ENCODE data around the gene GSTM1.

GSTM1 gene

GRCh38 chr1:109687641-109688499, at the start of gene GSTM1:
TSS of gene GSTM1 (plus strand) at chr1:109687817. CDS start at chr1:109687874, 57 bp downstream.
- DNase-seq: no peak

DNA sequence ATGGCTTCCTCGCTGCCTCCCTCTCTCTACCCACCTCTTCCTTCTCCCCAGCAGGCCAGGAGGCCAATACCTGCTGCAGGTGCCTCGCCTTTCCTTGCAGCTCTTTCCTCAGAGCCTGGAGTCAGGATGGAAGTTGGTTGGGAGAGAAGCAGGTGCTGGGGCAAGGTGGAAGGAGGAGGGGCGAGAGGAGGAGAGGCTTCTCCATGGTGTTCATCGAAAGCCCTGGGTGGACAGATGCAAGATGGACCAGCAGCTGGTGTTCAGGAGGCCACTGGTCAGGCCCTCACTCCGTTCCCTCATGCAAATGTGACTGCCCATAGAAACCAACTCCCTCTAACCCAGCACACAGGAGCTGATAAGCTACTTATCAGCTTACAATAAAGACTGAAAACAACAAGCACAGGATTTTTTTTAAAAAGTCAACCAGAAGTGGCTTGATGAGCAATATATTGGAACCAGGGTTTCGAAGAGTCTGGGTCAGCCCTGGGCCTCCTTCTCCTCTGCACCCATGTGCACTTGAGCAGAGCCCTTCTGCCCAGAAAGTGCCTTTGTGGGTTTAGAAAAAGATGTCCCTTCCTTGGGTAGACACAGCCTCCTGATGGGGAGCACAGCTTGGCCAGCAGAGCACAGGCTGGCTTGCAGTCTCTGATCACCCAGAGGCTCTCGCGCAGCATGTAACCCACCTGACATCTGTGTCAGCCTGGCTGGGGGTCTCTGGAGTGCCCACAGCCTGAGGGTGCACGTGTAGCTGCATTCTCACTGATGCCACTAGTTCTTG, 48.4 kb upstream of the GSTM1 start:
- no peak for DNase-seq

DNA sequence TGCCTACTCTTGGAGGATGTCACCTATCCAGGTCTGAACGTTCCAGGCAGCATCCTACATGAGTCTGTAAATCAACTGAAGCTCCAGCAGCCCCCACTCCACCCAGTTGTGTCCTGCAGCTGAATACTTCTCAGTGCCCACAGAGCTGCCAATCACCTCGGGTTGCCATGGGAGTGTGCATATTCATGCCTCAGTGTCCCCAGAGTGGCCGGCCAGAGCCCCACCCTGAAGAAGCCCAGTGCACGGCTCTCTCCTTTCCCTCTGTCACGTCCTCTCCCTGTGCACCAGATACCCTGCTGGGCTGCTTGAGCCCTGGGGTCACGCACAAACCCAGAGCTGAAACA, 47.8 kb upstream of the GSTM1 start:
- no peak for DNase-seq

- peak; percentile 78 for DNase-seq
Observed at GRCh38 chr1:109640285-109640865, 47.2 kb upstream of the GSTM1 start.

GRCh38 chr1:109641078-109641740, 46.4 kb upstream of the GSTM1 start:
- DNase-seq: no peak

DNA sequence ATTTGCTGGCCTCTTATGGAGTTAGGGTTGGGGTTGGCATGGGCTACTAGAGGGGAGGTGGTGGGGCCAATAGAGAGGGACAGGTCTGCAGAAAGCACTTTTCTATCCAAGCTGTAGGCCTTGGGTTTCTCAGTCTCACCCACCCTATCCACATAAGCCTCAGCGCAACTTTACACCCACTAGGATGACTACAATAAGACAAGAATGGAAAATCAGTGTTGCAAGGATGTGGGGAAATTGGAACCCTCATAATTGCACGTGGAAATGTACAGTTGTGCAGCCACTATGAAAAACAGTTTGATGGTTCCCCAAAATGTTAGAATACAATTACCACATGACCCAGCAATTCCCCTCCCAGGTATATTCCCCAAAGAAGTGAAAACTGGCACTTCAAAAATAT, 45.8 kb upstream of the GSTM1 start:
- DNase-seq: no peak

GRCh38 chr1:109642626-109643025, 45.0 kb upstream of the GSTM1 start:
- no peak for DNase-seq

DNA sequence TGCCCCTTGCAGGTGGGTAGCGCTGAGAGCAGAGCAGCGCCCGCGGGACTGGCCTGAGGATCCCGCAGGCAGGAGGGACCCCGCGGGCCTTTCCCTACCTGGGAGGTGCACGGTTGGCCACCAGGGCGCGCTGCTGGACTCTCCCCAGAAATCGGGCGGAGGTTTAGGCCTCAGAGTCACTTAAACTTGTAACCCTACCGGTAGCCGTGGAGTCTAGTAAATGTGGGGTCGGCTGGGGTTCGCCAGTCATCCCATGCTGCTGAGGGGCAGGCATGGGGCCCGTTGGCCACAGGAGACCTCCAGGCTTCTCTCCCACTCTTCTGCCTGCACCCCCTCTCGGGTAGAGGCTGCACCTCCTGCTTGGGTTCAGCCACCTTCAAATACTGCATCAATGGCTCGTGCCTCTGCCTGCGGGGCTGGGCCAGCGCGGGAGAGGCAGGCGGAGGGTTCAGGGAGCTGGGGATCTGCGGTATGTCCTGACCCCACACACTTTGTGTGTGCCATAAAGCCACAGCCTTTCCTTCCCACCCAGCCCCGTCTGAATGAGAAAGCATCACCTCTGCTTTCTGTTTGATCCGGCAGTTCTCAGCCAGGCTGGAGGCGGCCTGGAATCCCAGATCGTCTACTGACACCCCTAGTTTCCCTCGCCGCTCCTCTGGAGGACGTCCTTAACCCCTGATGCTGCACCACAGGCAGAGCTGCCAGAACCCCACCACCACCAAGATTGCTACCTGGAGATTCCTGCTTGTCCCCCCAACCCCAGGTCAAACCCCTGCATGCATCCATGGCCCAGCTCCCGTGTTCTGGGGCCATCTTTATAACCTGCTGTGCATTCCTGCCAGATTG, 44.0 kb upstream of the GSTM1 start:
- peak; percentile 86 for DNase-seq

DNA sequence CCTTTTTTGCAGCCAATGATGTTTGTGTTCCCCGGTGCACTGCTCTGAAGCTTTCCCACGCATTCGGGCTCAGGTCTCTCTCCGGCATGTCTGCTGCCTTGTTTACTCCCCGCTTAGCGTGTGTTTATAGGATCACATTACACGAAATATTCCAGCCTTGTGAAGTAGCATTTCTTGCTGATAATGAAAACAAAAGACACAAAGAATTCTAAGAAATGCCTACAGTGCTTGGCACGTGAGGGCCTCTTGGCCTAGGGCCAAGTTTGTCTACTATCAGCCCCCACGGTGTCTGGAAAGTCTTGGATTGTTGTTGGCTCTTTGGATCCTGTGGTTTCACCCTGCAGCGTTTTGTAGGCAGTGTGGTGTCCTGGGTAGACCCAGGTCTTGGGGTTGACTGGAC, 42.9 kb upstream of the GSTM1 start:
- DNase-seq: no peak

DNA sequence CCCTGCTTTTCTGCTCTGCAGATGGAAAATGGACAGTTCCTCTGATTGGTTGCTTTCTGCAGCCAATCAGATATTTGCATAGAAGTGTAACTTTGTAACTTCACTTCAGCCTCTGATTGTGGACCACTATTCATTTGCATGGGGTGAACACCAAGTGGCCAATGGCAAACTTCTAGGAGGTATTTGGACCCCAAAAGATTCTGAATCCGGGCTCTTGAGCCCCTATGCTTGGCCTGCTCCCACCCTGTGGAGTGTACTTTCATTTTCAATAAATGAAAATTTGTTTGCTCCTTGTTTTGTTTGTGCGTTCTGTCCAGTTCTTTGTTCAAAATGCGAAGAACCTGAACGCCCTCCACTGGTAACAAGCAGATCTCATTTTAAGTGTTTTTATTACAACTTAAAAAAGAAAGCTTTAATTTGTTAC, 38.1 kb upstream of the GSTM1 start:
- no peak for DNase-seq

DNA sequence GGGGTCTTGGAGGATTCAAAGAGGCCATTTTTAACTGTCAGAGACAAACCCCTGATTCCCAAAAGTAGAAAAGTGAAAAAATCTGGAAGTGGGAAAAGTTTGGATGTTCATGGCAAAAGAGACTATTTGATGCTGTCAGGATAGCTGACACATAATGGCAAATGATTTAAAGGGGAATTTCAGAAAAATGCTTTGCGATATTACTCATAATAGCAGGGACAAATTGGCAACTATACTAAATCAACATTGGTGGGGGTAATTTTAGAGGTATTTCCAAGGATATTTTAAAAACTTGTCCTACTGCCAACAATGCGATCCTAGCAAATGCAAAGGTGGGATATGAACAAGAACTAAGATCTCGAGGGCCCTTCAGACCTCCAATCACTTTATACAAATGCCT, 37.0 kb upstream of the GSTM1 start:
- DNase-seq: no peak

DNA sequence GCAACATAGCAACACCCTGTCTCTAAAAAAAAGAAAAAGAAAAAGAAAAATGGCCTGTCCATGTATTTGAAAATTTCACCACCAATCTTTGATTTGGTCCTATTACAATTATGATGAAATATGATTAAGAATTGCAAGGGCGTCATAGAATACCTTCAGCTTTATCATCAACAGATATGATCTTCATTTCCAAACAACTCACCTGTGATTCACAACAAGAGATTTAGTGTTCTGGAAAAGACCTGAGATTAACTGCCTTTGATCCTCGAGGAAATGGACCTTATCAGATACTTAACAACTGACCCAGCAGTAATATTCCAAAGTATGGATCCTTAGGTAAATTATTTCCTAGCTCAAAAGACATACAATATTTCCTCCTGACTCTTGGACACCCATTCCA, 35.2 kb upstream of the GSTM1 start:
- no peak for DNase-seq

DNA sequence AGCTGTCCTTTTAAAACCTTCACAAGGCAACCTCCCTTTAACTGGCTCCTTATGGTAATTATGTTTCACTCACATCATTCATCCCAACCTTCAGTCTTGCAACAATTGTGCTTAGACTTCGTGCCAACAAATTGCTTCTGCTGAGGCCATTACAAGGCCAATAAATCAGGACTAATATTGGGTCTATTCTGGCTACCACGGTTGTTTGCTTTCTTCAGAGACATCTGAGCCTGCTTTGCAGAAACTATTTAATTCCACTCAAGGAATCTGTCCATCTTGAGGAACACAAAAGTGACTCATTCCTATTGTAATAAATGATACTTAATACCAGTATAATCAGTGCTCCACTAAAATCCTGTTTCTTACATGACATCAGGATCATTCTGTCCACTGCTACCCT, 34.3 kb upstream of the GSTM1 start:
- no peak for DNase-seq

GRCh38 chr1:109654519-109654918, 33.1 kb upstream of the GSTM1 start:
- no peak for DNase-seq

GRCh38 chr1:109655615-109656519, 31.8 kb upstream of the GSTM1 start, which contains the start of gene GSTM4:
TSS of gene GSTM4 (plus strand) at chr1:109656099. CDS start at chr1:109656390, 291 bp downstream.
- DNase-seq: peak; percentile 75

DNA sequence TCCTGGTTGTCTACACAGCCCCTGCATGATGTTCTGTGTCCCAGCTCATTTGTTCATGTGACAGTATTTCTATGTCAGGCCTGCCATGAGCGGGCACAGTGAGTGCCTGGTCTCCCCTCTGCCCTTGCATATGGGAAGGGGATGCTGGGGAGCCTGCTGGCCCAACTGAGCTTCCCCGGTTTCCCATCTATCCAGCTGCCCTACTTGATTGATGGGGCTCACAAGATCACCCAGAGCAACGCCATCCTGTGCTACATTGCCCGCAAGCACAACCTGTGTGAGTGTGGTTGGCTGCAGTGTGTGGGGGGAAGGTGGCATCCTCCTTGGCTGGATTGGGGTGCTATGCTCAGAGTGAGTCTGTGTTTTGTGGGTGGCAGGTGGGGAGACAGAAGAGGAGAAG, 30.2 kb upstream of the GSTM1 start:
- DNase-seq: no peak

DNA sequence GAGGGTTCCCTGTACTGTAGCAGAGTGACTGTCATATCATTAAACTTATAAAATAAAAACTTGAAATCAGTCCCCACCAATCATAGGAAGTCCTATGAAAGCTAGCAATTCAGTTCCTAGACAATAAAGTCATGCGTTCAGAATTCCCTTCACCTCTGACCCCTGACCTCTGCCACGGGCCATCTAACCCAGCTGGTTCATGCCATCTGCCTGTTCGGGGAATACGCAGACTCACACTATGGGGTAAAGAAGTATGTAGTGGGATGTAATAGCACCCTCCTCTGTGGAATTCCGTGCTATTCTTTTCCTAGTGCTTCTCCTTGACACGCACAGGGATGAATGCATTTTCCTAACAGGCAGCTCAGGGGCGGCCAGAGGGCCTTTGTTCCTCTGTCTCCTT, 29.6 kb upstream of the GSTM1 start:
- no peak for DNase-seq

DNA sequence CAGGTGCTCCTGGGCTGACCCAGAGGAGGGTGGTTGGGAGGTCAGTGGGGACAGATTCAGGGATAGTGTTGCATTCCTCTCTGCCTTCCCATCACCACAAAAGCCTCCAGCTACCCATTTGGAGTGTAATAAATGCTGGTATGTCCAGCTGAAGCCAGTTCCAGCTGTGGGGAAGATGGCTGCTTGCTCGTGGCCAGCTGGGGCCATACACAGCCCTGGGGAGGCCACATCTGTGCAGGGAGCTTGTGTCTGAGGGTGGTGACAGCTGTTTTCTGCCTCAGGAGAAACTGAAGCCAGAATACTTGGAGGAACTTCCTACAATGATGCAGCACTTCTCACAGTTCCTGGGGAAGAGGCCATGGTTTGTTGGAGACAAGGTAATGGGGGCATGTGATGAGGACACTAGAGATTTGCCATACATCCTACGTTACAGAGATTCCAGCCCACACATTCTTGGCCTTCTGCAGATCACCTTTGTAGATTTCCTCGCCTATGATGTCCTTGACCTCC, 29.0 kb upstream of the GSTM1 start:
- DNase-seq: no peak

GRCh38 chr1:109659145-109659544, 28.5 kb upstream of the GSTM1 start:
- no peak for DNase-seq

DNA sequence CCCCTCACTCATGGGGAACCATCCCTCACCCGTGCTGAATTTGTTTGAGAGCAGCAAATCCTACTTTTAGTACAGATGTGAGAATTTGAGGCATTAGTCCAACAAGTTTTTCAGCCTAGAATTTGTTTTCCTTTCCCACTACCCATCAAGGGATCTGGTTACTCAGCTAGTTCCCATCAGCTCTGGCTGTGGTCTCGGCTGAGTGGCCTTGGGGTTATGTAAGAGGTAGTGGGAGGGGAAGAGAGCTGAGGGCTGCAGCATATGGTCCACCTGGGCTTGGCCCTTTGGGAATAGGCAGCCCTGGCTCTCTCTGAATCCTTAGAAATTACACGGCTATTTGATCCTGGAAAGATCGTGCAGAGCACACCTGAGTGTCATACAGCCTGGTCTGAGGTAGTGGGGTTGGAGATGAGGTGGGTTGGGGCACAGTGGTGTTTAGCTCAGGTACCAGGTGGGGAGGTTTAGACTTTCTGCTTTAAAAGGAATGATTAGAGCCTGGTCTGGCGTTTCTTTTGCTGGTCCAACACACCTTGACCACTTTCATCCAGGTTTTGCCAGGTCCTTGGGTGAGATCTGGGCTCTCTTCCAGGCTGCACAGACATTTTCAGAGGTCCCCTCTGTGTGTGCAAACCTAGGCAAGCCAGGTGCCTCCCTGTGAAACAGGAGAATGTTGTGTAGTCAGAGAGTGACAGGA, 27.5 kb upstream of the GSTM1 start:
- no peak for DNase-seq
